SK-N-SH (cell line): Measurements from ENCODE around the gene TMEM129. TPM values are rescaled to one million over a fixed set of nuclear protein-coding genes. Genes with fewer than 3 reads are reported as not detected.

Experiments
- CTCF ChIA-PET: fragments of 300-600, 350-600 bp; formaldehyde crosslinking; extraction: SDS; loops from one replicate; lab custom pipeline; 2021; lab: Yijun Ruan, JAX
- POLR2A ChIA-PET: fragments of 350-600 bp; sonication (Branson Sonifier 250); formaldehyde crosslinking; extraction: SDS; loops from one replicate; lab custom pipeline; 2020; ENCODE audit warnings: antibody characterized with exemption, inconsistent platforms; lab: Yijun Ruan, JAX
- DNase-seq: peaks from one replicate; pipeline ENCODE4 v3.0.0; 2012
- H2AFZ ChIP-seq: fragments of 200-600 bp; sonication (generic); 2 replicates; pipeline ENCODE4 v1.8.1; 2016; ENCODE audit warnings: antibody characterized with exemption, mild to moderate bottlenecking, low read depth
- H3F3A ChIP-seq: fragments of 200-600 bp; sonication (generic); replicated peaks from 2 replicates; pipeline ENCODE3; 2016; ENCODE audit warnings: antibody characterized with exemption, mild to moderate bottlenecking; ENCODE audit not compliant: insufficient read depth
- H3K27ac ChIP-seq, 2 experiments: fragments of 200-500 bp in 1 of 2; fragments of 200-600 bp in 1 of 2; sonication (Bioruptor generic) in 1 of 2; sonication (generic), shearing (Covaris generic) in 1 of 2; 2 replicates each; pipeline versions ENCODE4 v1.5.1 to v1.6.1; 2014 to 2016; ENCODE audit warnings: low read depth in 2 of 2, inconsistent platforms in 1 of 2, low read length in 1 of 2, mild to moderate bottlenecking in 1 of 2, mixed read lengths in 1 of 2
- H3K27me3 ChIP-seq: fragments of 200-600 bp; sonication (generic), shearing (Covaris generic); 2 replicates; pipeline ENCODE4 v1.6.1; 2016; ENCODE audit warnings: mixed run types; ENCODE audit not compliant: insufficient read depth
- H3K36me3 ChIP-seq, 2 experiments: fragments of 200-500 bp in 1 of 2; fragments of 200-600 bp in 1 of 2; sonication (Bioruptor generic) in 1 of 2; sonication (generic) in 1 of 2; replicated peaks in 1 of 2; 2 replicates each; pipeline versions ENCODE3 to v1.5.1; 2014 to 2016; ENCODE audit warnings: low read length in 1 of 2, mild to moderate bottlenecking in 1 of 2; ENCODE audit not compliant: insufficient read depth in 2 of 2, control insufficient read depth in 1 of 2
- H3K4me1 ChIP-seq, 2 experiments: fragments of 200-500 bp in 1 of 2; fragments of 200-600 bp in 1 of 2; sonication (Bioruptor generic) in 1 of 2; sonication (generic), shearing (Covaris generic) in 1 of 2; 2 replicates each; pipeline versions ENCODE4 v1.5.1 to v1.6.1; 2014 to 2016; ENCODE audit warnings: low read depth in 1 of 2, low read length in 1 of 2, mixed run types in 1 of 2; ENCODE audit not compliant: insufficient read depth in 2 of 2, control insufficient read depth in 1 of 2
- H3K4me2 ChIP-seq: fragments of 200-600 bp; sonication (generic), shearing (Covaris generic); 2 replicates; pipeline ENCODE4 v1.6.1; 2017; ENCODE audit warnings: mixed run types
- H3K4me3 ChIP-seq, 2 experiments: fragments of 200-500 bp in 1 of 2; fragments of 200-600 bp in 1 of 2; sonication (Bioruptor generic) in 1 of 2; sonication (generic), shearing (Covaris generic) in 1 of 2; 2 replicates each; pipeline versions ENCODE4 v1.5.1 to v1.8.1; 2014 to 2016; ENCODE audit warnings: low read depth in 2 of 2, inconsistent platforms in 1 of 2, low read length in 1 of 2, mild to moderate bottlenecking in 1 of 2, mixed read lengths in 1 of 2, moderate library complexity in 1 of 2
- H3K79me2 ChIP-seq: fragments of 200-600 bp; sonication (generic); 2 replicates; pipeline ENCODE4 v1.8.1; 2017; ENCODE audit warnings: mild to moderate bottlenecking; ENCODE audit not compliant: insufficient read depth
- H3K9ac ChIP-seq: fragments of 200-600 bp; sonication (generic); 2 replicates; pipeline ENCODE4 v1.6.1; 2017; ENCODE audit warnings: mixed run types
- H3K9me2 ChIP-seq: fragments of 200-600 bp; sonication (generic); 2 replicates; pipeline ENCODE4 v1.6.1; 2017; ENCODE audit warnings: mixed run types
- H3K9me3 ChIP-seq: fragments of 200-600 bp; sonication (generic); 2 replicates; pipeline ENCODE4 v1.6.1; 2017; ENCODE audit warnings: mixed run types, mild to moderate bottlenecking, moderate library complexity
- H4K20me1 ChIP-seq: fragments of 200-600 bp; sonication (generic); 2 replicates; pipeline ENCODE4 v1.6.1; 2017; ENCODE audit warnings: mild to moderate bottlenecking, mixed run types; ENCODE audit not compliant: insufficient read depth
- EP300 ChIP-seq, 2 experiments: IDR thresholded peaks; 2 replicates each; pipeline versions ENCODE4 v1.4.0 to v1.6.1; 2012; ENCODE audit warnings: borderline replicate concordance in 1 of 2, low read depth in 1 of 2, low read length in 1 of 2
- EZH2phosphoT487 ChIP-seq: fragments of 200-600 bp; sonication (generic); IDR thresholded peaks from 2 replicates; pipeline ENCODE4 v1.6.1; 2017; ENCODE audit warnings: low read depth, mixed run types, mild to moderate bottlenecking, antibody characterized with exemption, moderate library complexity, borderline replicate concordance
- FOSL2 ChIP-seq: IDR thresholded peaks from 2 replicates; pipeline ENCODE4 v1.4.0; 2012; ENCODE audit warnings: low read depth, mild to moderate bottlenecking, moderate library complexity, borderline replicate concordance
- FOXJ3 ChIP-seq: sonication (generic); formaldehyde crosslinking; IDR thresholded peaks from 2 replicates; pipeline ENCODE4 v1.5.1; 2020; ENCODE audit warnings: mild to moderate bottlenecking, missing genetic modification reagents
- GABPA ChIP-seq: IDR thresholded peaks from 2 replicates; pipeline ENCODE4 v1.4.0; 2012; ENCODE audit warnings: low read depth, mild to moderate bottlenecking
- MXI1 ChIP-seq: IDR thresholded peaks from 2 replicates; pipeline ENCODE4 v1.6.1; 2012; ENCODE audit warnings: mild to moderate bottlenecking, low read depth, low read length, improper control_type of control experiment
- NRF1 ChIP-seq: IDR thresholded peaks from 2 replicates; pipeline ENCODE4 v1.6.1; 2012; ENCODE audit warnings: low read depth, mild to moderate bottlenecking, low read length
- POLR2AphosphoS5 ChIP-seq: IDR thresholded peaks from 2 replicates; pipeline ENCODE4 v1.6.1; 2012; ENCODE audit warnings: low read depth, low read length
- RAD21 ChIP-seq: IDR thresholded peaks from 2 replicates; pipeline ENCODE4 v1.6.1; 2012; ENCODE audit warnings: mild to moderate bottlenecking, low read length
- RCOR1 ChIP-seq: fragments of 150-350 bp; IDR thresholded peaks from 2 replicates; pipeline ENCODE4 v1.6.1; 2017; ENCODE audit warnings: antibody characterized with exemption, low read length
- RFX5 ChIP-seq: IDR thresholded peaks from 2 replicates; pipeline ENCODE4 v1.6.1; 2012; ENCODE audit warnings: mild to moderate bottlenecking, improper control_type of control experiment, low read length
- TCF12 ChIP-seq: IDR thresholded peaks from 2 replicates; pipeline ENCODE4 v1.4.0; 2012
- TEAD4 ChIP-seq: IDR thresholded peaks from 2 replicates; pipeline ENCODE4 v1.4.0; 2012; ENCODE audit warnings: mild to moderate bottlenecking, borderline replicate concordance; ENCODE audit not compliant: insufficient read depth
- USF1 ChIP-seq: IDR thresholded peaks from 2 replicates; pipeline ENCODE4 v1.4.0; 2012; ENCODE audit warnings: low read depth, borderline replicate concordance
- USF2 ChIP-seq: fragments of 150-350 bp; IDR thresholded peaks from 2 replicates; pipeline ENCODE4 v1.6.1; 2017; ENCODE audit warnings: antibody characterized with exemption, low read length, low read depth, borderline replicate concordance
- WGBS: methylation state at CpG from one replicate; pipeline ENCODE4 v1.1.6; 2017; ENCODE audit warnings: low lambda C conversion rate; 5-methylcytosine and 5-hydroxymethylcytosine counted together
- polyA plus RNA-seq, 3 experiments: library from polyadenylated mRNA; depleted of rRNA; stranded (reverse); fragments of >200 nt; gene quantifications; 2 replicates each; pipeline ENCODE4 v1.2.3, GENCODE V29; 2012
- TF ChIP-seq, protein P1 (sequence below): IDR thresholded peaks from 2 replicates; pipeline ENCODE4 v1.4.0; 2012; ENCODE audit warnings: low read depth, borderline replicate concordance
- TF ChIP-seq, protein P2 (sequence below): IDR thresholded peaks from 2 replicates; pipeline ENCODE4 v1.6.1; 2012; ENCODE audit warnings: mild to moderate bottlenecking, low read depth, low read length, moderate library complexity
- TF ChIP-seq, protein P3 (sequence below): fragments of 150-350 bp; IDR thresholded peaks from 2 replicates; pipeline ENCODE4 v1.6.1; 2016; ENCODE audit warnings: mild to moderate bottlenecking, low read depth, low read length

TMEM129 gene
- polyA plus RNA-seq, 1 of the 3 experiments (the other 2 are of a cell fraction), result 36.5 TPM

GRCh38 chr4:1693131-1693896, 27.8 kb downstream of the TMEM129 start (continued):
- TF ChIP-seq RCOR1 (no peak), TEAD4 (no peak)
- TF ChIP-seq, protein P1, sequence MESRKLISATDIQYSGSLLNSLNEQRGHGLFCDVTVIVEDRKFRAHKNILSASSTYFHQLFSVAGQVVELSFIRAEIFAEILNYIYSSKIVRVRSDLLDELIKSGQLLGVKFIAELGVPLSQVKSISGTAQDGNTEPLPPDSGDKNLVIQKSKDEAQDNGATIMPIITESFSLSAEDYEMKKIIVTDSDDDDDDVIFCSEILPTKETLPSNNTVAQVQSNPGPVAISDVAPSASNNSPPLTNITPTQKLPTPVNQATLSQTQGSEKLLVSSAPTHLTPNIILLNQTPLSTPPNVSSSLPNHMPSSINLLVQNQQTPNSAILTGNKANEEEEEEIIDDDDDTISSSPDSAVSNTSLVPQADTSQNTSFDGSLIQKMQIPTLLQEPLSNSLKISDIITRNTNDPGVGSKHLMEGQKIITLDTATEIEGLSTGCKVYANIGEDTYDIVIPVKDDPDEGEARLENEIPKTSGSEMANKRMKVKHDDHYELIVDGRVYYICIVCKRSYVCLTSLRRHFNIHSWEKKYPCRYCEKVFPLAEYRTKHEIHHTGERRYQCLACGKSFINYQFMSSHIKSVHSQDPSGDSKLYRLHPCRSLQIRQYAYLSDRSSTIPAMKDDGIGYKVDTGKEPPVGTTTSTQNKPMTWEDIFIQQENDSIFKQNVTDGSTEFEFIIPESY, result no peak
- TF ChIP-seq, all 33 proteins: peak for 4

GRCh38 chr4:1691737-1692373, 29.3 kb downstream of the TMEM129 start:
- Histone ChIP-seq H3K36me3 (peaks cover 40 to 51% of the 10 kb centered on the region in 2 experiments), H2AFZ (no peak overlapping the region), H3K4me1 (no peaks in the 10 kb centered on the region), H3F3A (peaks cover 24% of the 10 kb centered on the region), H3K4me2 (no peak overlapping the region), H3K27ac (no peak overlapping the region), H3K4me3 (no peak overlapping the region), H3K9me3 (no peaks in the 10 kb centered on the region), H3K79me2 (peaks cover 7% of the 10 kb centered on the region; the same call in 1 of the 2 replicates), H3K9ac (no peak overlapping the region), H4K20me1 (0 out of 2 replicates have a peak, but pooled peaks cover 11% of the 10 kb centered on the region), H3K27me3 (no peaks in the 10 kb centered on the region), H3K9me2 (no peaks in the 10 kb centered on the region)
- DNase-seq, result no peak
- WGBS, result 83% methylated on average over 8 of the region's 9 CpGs
- ChIA-PET POLR2A (no interaction called here), CTCF (interaction anchor here (0.9 to 10.2 kb wide), 6 partner anchors 9 to 117 kb away, joined by 3 to 232 read pairs (median 20); partner anchors contain the start of genes FAM53A, TACC3 and TMEM129)
- TF ChIP-seq EZH2phosphoT487, result no peak
- no peak for TF ChIP-seq NRF1
- TF ChIP-seq MXI1, result no peak
- TF ChIP-seq RAD21, result no peak
- no peak for TF ChIP-seq EP300 (IDR thresholded peaks at IDR 0.05; ENCODE audit: borderline replicate concordance in 1 of 2, low read depth in 1 of 2, low read length in 1 of 2)
- TF ChIP-seq, protein P2, sequence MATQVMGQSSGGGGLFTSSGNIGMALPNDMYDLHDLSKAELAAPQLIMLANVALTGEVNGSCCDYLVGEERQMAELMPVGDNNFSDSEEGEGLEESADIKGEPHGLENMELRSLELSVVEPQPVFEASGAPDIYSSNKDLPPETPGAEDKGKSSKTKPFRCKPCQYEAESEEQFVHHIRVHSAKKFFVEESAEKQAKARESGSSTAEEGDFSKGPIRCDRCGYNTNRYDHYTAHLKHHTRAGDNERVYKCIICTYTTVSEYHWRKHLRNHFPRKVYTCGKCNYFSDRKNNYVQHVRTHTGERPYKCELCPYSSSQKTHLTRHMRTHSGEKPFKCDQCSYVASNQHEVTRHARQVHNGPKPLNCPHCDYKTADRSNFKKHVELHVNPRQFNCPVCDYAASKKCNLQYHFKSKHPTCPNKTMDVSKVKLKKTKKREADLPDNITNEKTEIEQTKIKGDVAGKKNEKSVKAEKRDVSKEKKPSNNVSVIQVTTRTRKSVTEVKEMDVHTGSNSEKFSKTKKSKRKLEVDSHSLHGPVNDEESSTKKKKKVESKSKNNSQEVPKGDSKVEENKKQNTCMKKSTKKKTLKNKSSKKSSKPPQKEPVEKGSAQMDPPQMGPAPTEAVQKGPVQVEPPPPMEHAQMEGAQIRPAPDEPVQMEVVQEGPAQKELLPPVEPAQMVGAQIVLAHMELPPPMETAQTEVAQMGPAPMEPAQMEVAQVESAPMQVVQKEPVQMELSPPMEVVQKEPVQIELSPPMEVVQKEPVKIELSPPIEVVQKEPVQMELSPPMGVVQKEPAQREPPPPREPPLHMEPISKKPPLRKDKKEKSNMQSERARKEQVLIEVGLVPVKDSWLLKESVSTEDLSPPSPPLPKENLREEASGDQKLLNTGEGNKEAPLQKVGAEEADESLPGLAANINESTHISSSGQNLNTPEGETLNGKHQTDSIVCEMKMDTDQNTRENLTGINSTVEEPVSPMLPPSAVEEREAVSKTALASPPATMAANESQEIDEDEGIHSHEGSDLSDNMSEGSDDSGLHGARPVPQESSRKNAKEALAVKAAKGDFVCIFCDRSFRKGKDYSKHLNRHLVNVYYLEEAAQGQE, result no peak
- no peak for TF ChIP-seq FOSL2
- TF ChIP-seq GABPA, result no peak
- TF ChIP-seq FOXJ3 (CRISPR knock-in tag), result no peak
- no peak for TF ChIP-seq USF2
- no peak for TF ChIP-seq TCF12
- no peak for TF ChIP-seq POLR2AphosphoS5
- no peak for TF ChIP-seq TEAD4
- TF ChIP-seq USF1, result no peak
- TF ChIP-seq RFX5, result no peak
- TF ChIP-seq, protein P3, sequence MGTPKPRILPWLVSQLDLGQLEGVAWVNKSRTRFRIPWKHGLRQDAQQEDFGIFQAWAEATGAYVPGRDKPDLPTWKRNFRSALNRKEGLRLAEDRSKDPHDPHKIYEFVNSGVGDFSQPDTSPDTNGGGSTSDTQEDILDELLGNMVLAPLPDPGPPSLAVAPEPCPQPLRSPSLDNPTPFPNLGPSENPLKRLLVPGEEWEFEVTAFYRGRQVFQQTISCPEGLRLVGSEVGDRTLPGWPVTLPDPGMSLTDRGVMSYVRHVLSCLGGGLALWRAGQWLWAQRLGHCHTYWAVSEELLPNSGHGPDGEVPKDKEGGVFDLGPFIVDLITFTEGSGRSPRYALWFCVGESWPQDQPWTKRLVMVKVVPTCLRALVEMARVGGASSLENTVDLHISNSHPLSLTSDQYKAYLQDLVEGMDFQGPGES, result no peak
